Neural cell (in vitro differentiated cells): ENCODE measurements around the gene PRR30.

ENCODE experiments used
- CTCF ChIP-seq: fragments of 450-650 bp; IDR thresholded peaks from 2 replicates; pipeline ENCODE4 v1.5.1; 2014; ENCODE audit warnings: antibody characterized with exemption, mild to moderate bottlenecking, moderate library complexity; ENCODE audit not compliant: poor library complexity, severe bottlenecking
- REST ChIP-seq: IDR thresholded peaks from 2 replicates; pipeline ENCODE4 v1.6.1; 2012; ENCODE audit warnings: borderline replicate concordance

- TF ChIP-seq REST, result no peak
- no peak for TF ChIP-seq CTCF
Observed at GRCh38 chr2:27087823-27088410, 51.3 kb downstream of the PRR30 start.
